ENCODE data around the gene CPED1.

- TF ChIP-seq POLR2A (IDR thresholded peaks at IDR 0.05) (no peak), CTCF (IDR thresholded peaks at IDR 0.05) (no peak)
Observed at GRCh38 chr7:120973849-120974248, 14.7 kb upstream of the CPED1 start.

Data from tibial nerve (tissue), 3 donors.